Right kidney (tissue), 9 donors: Measurements from ENCODE around the gene KLHL18.
"Not testable (repeated sequence)": the region's sequence is repeated elsewhere in the genome, so short reads cannot be mapped to it uniquely, and the experiment has no call there.

ENCODE experiments used
- DNase-seq: peaks from one replicate; pipeline ENCODE4 v3.0.0-alpha.2; 2016
- long read RNA-seq, 8 donors: transcript quantifications; one replicate each; lab custom pipeline, GENCODE V29; 2026

The KLHL18 gene
- long read RNA-seq, donor 1, full-length matches to known transcripts = 3 of 3 reads
- long read RNA-seq, donor 1, partial matches to known transcripts = 0 of 3 reads
- long read RNA-seq, donor 1, other reads (novel, unspliced or antisense) = 0 of 3 reads
- long read RNA-seq, donor 2, partial matches to known transcripts = 0 of 2 reads
- long read RNA-seq, donor 2, other reads (novel, unspliced or antisense) = 0 of 2 reads
- long read RNA-seq, donor 3, full-length matches to known transcripts = 1 of 1 reads
- long read RNA-seq, donor 3, partial matches to known transcripts = 0 of 1 reads
- long read RNA-seq, donor 3, other reads (novel, unspliced or antisense) = 0 of 1 reads
- long read RNA-seq, donor 4, full-length matches to known transcripts = 5 of 5 reads
- long read RNA-seq, donor 4, partial matches to known transcripts = 0 of 5 reads
- long read RNA-seq, donor 4, other reads (novel, unspliced or antisense) = 0 of 5 reads
- long read RNA-seq, donor 5, full-length matches to known transcripts = 5 of 5 reads
- long read RNA-seq, donor 5, partial matches to known transcripts = 0 of 5 reads
- long read RNA-seq, donor 5, other reads (novel, unspliced or antisense) = 0 of 5 reads
- long read RNA-seq, donor 6, partial matches to known transcripts = 11 of 11 reads
- long read RNA-seq, donor 6, other reads (novel, unspliced or antisense) = 0 of 11 reads
- long read RNA-seq, donor 7, full-length matches to known transcripts = 5 of 5 reads
- long read RNA-seq, donor 7, partial matches to known transcripts = 0 of 5 reads
- long read RNA-seq, donor 7, other reads (novel, unspliced or antisense) = 0 of 5 reads
- long read RNA-seq, donor 8, full-length matches to known transcripts = 4 of 4 reads
- long read RNA-seq, donor 8, partial matches to known transcripts = 0 of 4 reads
- long read RNA-seq, donor 8, other reads (novel, unspliced or antisense) = 0 of 4 reads

DNA sequence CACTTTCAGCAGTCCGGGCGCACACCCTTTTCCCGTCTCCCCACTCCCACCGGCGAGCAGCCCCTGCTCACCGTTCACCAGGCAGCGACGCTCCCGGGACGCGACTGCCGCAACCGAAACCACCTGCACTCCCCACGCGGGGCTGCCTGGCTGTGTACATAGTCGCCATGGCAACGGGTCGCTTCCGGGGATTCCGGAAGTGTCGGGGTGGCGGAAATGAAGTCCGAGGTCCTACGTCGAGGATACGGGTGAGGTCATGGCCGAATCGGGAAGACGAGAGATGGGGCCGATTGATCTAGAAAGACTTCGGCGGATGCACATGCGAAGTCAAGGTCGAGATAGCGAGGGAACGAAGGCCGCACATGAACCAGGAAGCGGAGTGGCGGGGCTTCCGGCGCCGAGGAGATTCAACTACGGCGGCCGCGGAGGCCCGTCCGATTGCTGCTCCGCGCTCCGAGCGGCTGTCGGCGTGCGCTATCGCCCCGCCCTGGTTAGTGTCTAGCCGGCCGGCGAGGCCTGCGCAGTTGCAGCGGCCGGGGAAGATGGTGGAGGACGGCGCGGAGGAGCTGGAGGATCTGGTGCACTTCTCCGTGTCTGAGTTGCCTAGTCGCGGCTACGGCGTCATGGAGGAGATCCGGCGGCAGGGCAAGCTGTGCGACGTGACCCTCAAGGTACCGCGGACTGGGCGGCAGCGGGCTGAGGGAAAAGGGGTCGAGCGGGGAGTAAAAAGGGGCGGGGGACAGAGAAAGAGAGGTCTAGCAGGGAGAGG, at the start of gene KLHL18, which contains the start of gene KIF9:
Gene KLHL18 (plus strand): TSS at position 521 of the 769 bp plus-strand sequence. CDS start 22 bp downstream, at position 543.
Gene KIF9 (minus strand): TSS at position 376 of the 769 bp plus-strand sequence. CDS start 5,425 bp downstream, outside the sequence.
- DNase-seq = peak; percentile 99

DNA sequence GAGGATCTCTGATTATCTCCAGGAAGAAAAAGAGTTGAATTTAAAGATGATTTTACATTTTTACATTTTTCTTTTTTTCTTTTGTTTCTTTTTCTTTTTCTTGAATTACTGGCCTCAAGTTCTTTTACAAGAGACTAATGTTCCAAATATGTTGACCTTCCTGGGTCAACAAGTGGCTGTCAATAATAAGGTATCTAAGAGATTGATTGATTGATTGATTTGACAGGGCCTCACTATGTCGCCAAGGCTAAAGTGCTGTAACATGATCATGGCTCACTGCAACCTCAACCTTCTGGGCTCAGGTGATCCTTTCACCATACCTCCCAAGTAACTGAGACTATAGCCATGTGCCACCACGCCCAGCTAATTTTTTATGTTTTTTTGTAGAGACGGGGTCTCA, 44.7 kb upstream of the KLHL18 start:
- no peak for DNase-seq

DNA sequence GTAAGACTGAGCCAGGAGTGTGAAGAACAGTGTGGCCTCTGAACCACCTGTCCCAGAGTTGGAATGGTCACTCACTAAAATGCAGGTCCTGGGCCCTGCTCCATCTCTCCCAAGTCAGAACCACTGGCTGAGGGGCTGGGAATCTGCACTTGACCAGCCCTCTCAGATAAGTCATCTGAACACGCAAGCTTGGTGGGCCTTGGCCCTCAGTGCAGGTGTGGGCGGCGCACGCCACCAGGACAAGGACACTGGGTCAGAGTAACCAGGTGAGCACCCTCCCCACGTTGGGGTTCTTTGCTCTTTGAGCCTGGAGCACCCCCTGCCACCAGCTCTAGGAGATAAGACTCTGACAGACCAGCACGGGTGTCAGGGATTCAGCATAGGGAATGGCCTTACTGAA, 42.8 kb upstream of the KLHL18 start:
- no peak for DNase-seq

DNA sequence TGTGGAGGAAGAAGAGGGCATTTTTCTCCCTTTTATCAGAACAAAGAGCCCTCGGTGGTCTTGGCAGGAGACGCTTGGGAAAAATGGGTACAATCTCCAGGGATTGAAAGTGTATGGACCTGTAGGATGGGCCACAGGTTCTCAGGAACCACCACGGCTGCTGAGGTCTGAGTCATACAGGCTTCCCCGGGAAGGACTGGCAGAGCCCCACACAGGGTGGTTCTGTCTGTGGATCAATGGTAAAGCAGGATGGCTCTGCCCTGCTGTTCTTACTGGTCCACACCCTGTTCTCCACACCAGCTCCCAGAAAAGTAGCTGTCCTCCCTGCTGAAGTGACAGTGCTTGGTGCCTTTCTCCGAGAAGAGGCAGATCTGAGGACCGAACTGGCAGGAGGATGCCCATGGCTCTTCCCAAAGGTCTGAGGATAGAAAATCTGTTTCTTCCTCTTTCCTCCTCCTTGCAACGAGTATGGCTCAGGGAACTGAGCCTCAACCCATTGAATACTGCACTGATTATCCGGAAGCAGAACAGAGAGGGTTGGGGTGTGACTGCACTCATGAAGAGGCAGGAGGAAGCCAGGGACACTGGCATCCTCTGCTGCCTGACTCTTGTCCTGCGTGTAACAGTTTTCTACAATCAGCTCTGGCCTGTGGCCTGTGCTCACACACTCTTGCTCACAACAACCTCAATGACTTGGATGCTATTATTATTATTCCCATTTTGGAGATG, 39.2 kb upstream of the KLHL18 start:
- DNase-seq = no peak

DNA sequence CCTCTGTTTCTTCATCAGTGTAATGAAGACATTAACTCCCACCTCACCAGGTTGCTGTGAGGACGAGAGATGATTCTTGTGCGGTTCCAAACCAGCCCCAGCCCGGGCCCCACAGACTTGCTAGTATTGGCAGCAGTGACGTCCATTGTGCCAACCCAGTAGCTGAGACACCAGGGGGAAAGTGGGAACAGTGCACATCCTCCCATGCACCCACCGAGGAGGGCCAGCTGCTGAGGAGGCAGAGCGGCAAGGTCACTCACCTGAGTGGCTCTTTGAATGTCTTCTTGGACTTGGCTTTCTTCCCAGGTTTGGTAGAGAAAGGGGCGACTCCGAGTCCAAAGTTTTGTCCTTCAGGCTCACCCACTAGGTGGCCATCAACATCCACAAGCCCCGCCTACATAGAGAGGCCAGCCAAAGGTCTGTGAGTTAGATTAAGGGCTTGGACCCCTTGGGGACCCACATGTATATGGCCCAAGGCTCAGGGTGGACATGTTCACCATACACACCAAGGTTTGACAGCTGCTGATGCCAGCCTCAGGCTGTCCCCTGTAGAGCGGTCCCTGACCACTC, 38.1 kb upstream of the KLHL18 start:
- no peak for DNase-seq

DNA sequence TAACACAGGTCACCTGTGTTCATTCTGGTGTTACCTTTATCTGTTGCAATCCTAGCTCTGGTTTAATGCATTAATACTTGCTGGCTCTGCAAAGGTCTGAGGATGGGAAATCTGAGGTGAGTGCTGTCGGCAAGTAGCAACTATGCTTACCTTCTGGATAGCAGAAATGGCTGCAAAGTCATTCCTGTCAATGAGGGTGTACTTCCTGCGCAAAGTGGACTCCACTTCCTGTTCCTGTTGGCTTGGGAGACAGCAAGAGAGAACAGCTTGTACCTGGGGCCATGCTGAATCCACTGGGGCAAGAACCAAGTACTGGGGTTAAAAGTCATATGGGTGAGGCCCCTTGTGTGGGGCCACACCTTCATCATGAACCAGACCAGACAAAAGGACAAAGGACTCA, 37.5 kb upstream of the KLHL18 start:
- DNase-seq = no peak

DNA sequence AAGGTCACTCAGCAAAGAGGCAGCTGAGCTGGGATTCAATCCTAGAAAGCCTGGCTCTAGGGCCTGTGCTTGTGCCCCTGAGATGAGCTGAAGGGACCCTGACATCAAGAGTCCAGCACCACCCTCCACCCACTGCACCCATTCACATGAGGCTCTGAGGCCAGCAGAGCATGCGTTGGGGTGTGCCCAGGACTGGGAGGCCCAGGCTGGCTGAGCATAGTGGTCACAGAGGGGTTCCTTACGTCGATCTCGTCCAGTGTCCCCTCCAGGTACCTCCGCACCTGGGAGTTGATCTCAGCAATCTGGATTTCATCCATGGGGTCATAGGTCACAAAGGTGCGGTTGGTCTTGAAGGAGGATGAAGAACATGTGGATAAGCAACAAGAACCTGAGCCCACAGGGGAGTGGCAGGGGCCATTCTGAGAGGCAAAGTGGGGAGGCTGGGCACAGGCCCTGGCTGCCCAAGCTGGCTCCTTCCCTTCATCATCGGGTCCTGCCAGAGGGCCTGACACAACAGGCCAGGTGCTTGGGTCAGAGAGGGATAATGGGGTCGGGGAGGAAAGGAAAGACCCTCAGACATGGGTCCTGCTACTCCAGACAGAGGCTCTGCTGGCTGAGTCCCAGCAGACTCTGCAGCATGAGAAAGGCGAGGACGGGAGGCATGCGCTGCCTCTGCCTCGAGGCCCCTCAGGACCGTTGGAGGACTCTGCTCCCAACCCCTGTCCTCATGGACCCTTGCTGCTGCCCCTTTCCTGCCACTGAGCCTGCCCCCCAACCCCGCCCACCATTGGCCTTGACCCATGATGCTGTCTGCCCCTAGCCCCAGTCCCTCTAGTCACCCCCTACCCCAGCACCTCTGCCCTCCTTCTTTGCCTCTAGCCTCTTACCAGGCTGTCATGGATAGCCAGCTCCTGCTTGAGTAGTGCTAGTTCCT, 35.3 kb upstream of the KLHL18 start:
- no peak for DNase-seq

DNA sequence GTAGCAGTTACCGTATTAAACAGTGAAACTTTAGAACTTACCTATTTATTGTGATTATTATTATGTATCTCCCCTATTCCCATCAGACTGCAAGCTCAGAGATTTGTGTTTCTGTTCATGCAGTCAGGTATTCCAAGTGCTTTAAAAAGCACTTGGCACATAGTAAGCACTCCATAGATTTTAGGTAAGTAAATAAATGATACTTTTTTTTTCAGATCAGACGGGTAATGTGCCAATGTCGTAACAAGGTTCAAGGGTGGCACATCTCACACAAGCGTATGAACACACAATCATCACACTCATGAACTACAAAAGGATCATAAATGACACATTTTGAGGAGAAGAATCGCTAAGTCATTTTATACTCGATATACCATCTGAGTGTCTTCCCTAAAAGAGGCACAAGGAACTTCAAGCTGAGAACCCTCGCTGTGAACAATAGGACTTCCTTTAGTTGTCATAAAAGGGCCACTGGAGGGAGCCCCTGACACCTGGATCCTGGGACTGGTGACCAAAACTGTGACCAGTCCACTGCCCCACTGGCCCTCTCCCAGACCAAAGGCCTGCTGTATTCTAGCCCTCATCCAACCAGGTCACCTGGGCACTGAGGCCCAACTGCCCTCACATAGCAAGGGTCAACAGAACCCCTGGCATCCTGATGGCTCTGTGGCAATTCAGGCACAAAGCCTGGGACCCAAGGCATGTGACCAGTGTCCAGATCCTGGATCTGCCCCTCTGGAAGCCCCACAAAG, 32.3 kb upstream of the KLHL18 start:
- no peak for DNase-seq

DNA sequence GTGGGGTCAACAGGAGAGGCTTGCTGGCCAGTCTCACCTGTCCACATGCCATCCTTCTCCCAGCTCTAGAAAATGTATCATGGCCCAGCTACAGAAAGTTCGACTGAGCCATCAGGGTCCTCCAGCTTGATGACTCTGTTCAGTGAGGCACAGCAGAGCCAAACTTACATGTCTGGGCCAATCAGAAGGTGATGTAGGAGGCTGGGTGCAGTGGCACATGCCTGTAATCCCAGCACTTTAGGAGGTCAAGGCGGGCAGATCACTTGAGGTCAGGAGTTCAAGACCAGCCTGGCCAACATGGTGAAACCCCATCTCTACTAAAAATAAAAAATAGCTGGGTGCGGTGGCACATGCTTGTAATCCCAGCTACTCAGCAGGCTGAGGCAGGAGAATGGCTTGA, 31.7 kb upstream of the KLHL18 start:
- not testable (repeated sequence) for DNase-seq

DNA sequence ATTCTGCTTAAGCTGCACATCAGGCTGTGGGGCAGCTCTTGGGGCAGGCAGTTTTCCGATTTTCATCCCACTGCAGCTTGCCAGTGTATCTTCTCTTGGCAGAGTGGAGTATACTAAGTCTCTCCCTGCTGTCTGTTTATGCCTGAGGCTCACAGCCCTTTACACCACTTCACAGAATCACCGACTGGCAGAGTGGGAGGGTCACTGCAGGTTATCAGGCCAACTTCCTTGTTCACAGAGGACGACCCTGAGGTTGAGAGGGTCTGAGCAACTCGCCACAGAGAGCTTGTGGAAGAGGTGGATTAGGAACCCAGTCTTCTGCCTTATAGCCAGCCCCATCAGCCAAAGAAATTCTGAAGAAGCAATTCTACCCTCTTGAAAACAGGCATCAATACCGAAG, 31.1 kb upstream of the KLHL18 start:
- no peak for DNase-seq

DNA sequence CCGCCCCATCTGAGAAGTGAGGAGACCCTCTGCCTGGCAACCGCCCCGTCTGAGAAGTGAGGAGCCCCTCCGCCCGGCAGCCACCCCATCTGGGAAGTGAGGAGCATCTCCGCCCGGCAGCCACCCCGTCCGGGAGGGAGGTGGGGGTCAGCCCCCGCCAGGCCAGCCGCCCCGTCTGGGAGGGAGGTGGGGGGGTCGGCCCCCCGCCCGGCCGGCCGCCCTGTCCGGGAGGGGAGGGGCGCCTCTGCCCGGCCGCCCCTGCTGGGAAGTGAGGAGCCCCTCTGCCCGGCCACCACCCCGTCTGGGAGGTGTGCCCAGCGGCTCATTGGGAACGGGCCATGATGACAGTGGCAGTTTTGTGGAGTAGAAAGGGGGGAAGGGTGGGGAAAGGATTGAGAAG, 26.4 kb upstream of the KLHL18 start:
- DNase-seq = not testable (repeated sequence)

DNA sequence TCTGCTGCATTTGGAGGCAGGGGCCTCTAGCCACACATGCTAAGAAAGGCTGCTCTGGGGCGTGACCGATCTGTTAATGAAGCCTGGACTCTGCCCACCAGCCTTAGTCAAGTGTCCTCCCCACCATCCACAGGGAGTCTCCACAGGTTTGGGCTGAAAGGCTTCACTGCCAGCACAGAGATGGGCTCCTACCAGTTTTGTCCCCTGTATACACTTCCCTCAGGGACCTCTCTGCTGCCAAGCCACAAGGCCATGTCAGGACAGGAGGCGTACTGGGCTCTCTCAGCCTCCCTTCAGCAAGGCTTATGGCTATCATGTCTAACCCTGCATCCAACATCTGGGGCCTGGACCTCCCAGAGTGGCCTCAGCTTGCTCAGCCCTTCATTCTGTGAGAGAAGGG, 23.6 kb upstream of the KLHL18 start:
- DNase-seq = no peak

DNA sequence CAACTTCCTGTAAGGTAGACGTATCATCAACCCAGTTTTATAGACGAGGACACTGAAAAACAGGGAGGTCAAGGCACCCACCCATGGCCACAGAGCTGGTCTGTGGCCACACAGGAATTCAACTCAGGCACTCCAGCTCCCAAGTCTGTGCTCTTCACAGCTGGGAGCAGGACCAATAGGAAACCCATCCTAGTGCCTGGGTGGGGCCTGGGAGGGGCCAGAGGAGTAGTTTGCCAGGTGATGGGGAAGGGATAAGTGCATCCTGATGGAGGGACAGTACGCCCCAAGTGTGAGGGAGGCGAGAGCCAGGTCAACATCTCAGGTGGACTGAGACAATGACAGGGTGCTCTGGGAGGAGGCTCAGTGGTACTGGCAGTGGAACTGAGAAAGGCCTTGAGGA, 22.1 kb upstream of the KLHL18 start:
- DNase-seq = no peak

DNA sequence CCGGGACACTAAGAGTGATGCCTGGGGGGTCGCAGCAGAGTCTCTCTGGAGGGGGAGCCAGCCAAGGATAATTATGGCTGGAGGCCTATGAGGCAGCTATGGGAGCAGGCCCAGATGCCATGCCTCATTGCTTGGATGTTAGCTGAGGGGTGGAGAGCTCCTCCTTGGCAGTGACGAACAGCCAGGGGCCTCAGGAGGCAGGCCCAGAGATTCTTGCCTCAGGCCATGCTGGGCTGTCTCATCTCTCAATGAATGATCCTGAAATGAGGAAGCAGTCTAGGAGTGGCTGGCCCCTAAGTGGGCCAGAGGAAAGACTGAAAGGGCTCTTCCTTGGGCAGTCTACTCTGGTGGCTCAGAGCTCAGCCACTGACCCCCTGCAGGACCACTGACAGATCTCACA, 21.4 kb upstream of the KLHL18 start:
- DNase-seq = no peak

DNA sequence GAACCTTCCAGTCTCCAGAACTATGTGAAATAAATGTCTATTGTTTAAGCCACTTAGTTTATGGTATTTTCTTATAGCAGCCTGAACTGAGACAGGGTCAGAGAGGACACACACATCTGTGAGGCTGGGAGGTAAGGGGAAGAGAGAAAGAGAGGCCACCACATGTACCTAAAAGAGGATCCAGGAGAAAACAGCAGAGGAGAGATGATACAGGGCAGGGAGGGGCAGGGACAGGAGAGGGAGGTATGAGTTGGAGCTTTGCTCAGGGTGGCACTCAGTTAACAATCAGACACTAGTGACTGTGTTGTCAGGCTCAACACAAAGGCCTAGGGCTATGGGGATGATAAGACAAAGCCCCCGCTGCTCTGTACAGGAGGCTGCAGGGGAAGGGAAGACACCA, 17.7 kb upstream of the KLHL18 start:
- DNase-seq = no peak

DNA sequence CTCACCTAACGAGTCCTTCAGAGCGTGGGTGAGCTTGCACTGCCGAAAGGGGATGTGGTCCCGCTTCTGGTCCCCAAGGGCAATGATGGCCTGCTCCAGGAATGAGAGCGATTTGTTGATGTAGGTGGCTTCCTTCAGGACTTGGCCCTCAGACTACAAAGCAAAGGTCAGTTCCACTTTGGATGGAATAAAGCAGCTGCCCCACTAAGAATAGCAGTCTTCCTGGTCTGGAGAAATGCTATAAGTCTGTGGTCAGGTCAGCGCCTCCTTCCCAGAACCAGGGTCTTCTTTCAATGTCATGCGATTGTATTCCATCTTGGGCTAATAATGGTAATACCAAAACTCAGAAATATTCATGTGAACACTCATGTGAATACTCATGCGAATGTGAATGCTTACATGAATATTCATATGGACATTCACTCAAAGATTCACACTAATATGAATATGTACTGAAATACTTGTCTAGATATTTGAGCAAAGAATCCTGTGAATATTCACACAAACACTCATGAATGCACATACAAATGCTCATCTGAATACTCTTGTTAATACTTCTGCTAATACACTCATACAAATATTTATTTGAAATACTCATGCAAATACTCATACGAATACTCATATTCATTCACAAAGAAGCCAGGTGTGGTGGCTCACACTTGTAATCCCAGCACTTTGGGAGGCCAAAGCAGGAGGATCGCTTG, 16.9 kb upstream of the KLHL18 start:
- no peak for DNase-seq

DNA sequence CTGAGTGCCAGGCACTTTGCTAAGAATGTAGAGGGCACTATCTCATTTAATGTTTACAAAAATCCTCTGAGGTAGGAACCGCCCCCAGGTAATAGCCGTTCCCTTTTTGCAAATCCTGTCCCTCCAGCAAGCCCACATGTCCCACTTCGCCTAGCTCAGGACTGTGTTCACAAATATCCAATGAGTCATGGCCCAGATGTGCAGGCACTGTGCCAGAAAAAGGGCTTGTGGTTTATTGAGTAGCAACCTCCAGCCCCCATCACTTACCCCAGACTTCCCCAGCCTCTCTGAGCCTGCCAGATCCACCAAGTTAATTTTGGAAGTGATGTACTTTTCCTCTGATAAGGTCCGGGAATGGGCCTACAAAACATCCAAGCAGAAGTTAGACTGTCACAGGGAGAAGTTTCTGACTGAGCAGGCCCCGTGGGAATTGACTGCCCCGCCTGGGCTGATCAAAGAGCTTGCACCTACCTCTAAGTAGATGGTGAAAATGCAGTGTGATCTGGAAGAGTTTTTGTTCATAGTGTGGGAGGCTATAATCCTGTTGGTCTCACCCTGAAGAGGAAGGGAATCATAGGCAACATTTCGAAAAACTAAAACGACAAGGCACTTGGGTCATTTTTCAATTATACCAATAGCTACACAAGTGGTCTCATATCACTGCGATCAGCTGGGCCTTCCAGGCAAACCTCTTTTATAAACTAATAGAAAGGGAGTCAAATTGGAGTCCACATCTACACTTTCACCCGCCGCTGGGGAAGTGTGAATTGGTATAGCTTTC, 15.8 kb upstream of the KLHL18 start:
- no peak for DNase-seq

DNA sequence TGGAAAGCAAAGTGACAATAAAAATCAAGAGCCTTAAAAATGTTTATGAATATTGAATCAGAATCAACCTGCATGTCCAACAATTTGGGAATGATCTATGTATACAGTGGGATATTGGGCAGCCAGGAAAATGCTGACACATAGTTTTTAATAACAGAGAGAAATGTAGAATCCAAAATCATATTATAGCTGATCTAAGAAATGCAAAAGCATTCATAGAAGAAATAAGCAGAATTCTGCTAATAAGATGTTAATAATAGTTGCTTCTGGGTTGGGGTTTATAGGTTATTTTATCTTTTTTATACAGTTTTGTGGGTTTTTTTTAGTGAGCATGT, 15.3 kb upstream of the KLHL18 start:
- DNase-seq = no peak
